ENCODE results near the gene NRP1. TPM values are rescaled to one million over a fixed set of nuclear protein-coding genes. Genes with fewer than 3 reads are reported as not detected.

The NRP1 gene
- total RNA-seq, 1 experiment from 2014 or later, result 555 TPM

- H3K9me3 ChIP-seq (ENCODE audit: low read length), result no peaks in the 10 kb centered on the region
These were observed 47.7 kb upstream of the NRP1 start for GRCh38 chr10:33382216-33382600.

GRCh38 chr10:33381451-33382215 is 47.2 kb upstream of the NRP1 start:
- H3K27me3 ChIP-seq (ENCODE audit: low read length), result no peaks in the 10 kb centered on the region
- H3K27ac ChIP-seq (ENCODE audit: low read length), result no peak overlapping the region
- no peak overlapping the region for H2AFZ ChIP-seq (ENCODE audit: low read length)
- H3K4me3 ChIP-seq (ENCODE audit: low read length), result no peak overlapping the region
- ChIA-PET POLR2A (ENCODE audit: unreplicated experiment) (no interaction called here), CTCF (interaction anchor here (0.9 kb wide), 1 partner anchor 593 kb away, joined by 3 read pairs; no protein-coding TSS in a partner anchor)
- H4K20me1 ChIP-seq (ENCODE audit: low read length), result no peaks in the 10 kb centered on the region
- H3K79me2 ChIP-seq (ENCODE audit: low read length), result no peaks in the 10 kb centered on the region
- H3K4me1 ChIP-seq (ENCODE audit: insufficient read depth, low read length), result peaks cover 18% of the 10 kb centered on the region
- no peaks in the 10 kb centered on the region for H3K9me3 ChIP-seq (ENCODE audit: low read length)
- DNase-seq, result no peak
- no peaks in the 10 kb centered on the region for H3K36me3 ChIP-seq (ENCODE audit: low read depth, low read length)
- no peak overlapping the region for H3K9ac ChIP-seq (ENCODE audit: low read length)
- BruUV-seq (replicated peaks), result no TSS peak
- intact Hi-C loops (cut with micrococcal nuclease), result no loop called here
- peaks cover 8% of the 10 kb centered on the region for H3F3A ChIP-seq (ENCODE audit: low read length, unreplicated experiment)
- no peak for TF ChIP-seq CTCF (conservative IDR thresholded peaks at IDR 0.05; ENCODE audit: low read depth, low read length)
- no peak for TF ChIP-seq EZH2 (IDR thresholded peaks at IDR 0.05; ENCODE audit: low read length, unreplicated experiment)
- no peak for TF ChIP-seq EZH2phosphoT487 (IDR thresholded peaks at IDR 0.05; ENCODE audit: borderline replicate concordance, low read length)
- no peak overlapping the region for H3K4me2 ChIP-seq (ENCODE audit: low read length)
- 0 out of 2 replicates have a peak, but pooled peaks cover 3% of the 10 kb centered on the region for H3K9me2 ChIP-seq (replicated peaks; ENCODE audit: low read length)
- ATAC-seq, result no peak

More at GRCh38 chr10:33382216-33382600, 47.7 kb upstream of the NRP1 start:
- Histone ChIP-seq H3K27ac (ENCODE audit: low read length) (no peak overlapping the region), H3K4me2 (ENCODE audit: low read length) (no peak overlapping the region), H3K9ac (ENCODE audit: low read length) (no peak overlapping the region), H3K36me3 (ENCODE audit: low read depth, low read length) (no peaks in the 10 kb centered on the region), H2AFZ (ENCODE audit: low read length) (no peak overlapping the region), H3K79me2 (ENCODE audit: low read length) (no peaks in the 10 kb centered on the region), H3K27me3 (ENCODE audit: low read length) (no peaks in the 10 kb centered on the region), H4K20me1 (ENCODE audit: low read length) (no peaks in the 10 kb centered on the region), H3F3A (ENCODE audit: low read length, unreplicated experiment) (peaks cover 4% of the 10 kb centered on the region), H3K4me3 (ENCODE audit: low read length) (no peak overlapping the region), H3K9me2 (replicated peaks; ENCODE audit: low read length) (0 out of 2 replicates have a peak, but pooled peaks cover 3% of the 10 kb centered on the region), H3K4me1 (ENCODE audit: insufficient read depth, low read length) (peaks cover 12% of the 10 kb centered on the region)
- CTCF ChIA-PET, result no interaction called here
- intact Hi-C loops (cut with micrococcal nuclease), result no loop called here
- DNase-seq (no peak), ATAC-seq (no peak)
- POLR2A ChIA-PET (ENCODE audit: unreplicated experiment), result no interaction called here
- no TSS peak for BruUV-seq (replicated peaks)
- TF ChIP-seq EZH2 (IDR thresholded peaks at IDR 0.05; ENCODE audit: low read length, unreplicated experiment), result no peak
- TF ChIP-seq EZH2phosphoT487 (IDR thresholded peaks at IDR 0.05; ENCODE audit: borderline replicate concordance, low read length), result no peak

GRCh38 chr10:33377658-33378025 is 43.2 kb upstream of the NRP1 start:
- no TSS peak for BruUV-seq (replicated peaks)
- Histone ChIP-seq H3K27ac (ENCODE audit: low read length) (peak overlapping the region; percentile 75), H3K9ac (ENCODE audit: low read length) (peak overlapping the region; percentile 32; the same call in 1 of the 2 replicates), H3K9me2 (replicated peaks; ENCODE audit: low read length) (0 out of 2 replicates have a peak, but pooled peaks cover 3% of the 10 kb centered on the region), H3F3A (ENCODE audit: low read length, unreplicated experiment) (peaks cover 8% of the 10 kb centered on the region), H3K9me3 (ENCODE audit: low read length) (0 out of 2 replicates have a peak, but pooled peaks cover 8% of the 10 kb centered on the region), H3K4me1 (ENCODE audit: insufficient read depth, low read length) (peaks cover 23% of the 10 kb centered on the region), H3K79me2 (ENCODE audit: low read length) (no peaks in the 10 kb centered on the region), H3K27me3 (ENCODE audit: low read length) (no peaks in the 10 kb centered on the region), H2AFZ (ENCODE audit: low read length) (peak overlapping the region; percentile 54), H3K4me2 (ENCODE audit: low read length) (peak overlapping the region; percentile 72), H3K4me3 (ENCODE audit: low read length) (peak overlapping the region; percentile 49), H3K36me3 (ENCODE audit: low read depth, low read length) (no peaks in the 10 kb centered on the region), H4K20me1 (ENCODE audit: low read length) (no peaks in the 10 kb centered on the region)
- intact Hi-C loops (cut with micrococcal nuclease), result loop anchor here (1.0 kb wide), 2 partner anchors 11 to 41 kb away; no protein-coding TSS in a partner anchor
- POLR2A ChIA-PET (ENCODE audit: unreplicated experiment), result interaction anchor here (0.6 kb wide), 1 partner anchor 161 kb away, joined by 4 read pairs; no protein-coding TSS in a partner anchor
- TF ChIP-seq EZH2phosphoT487 (IDR thresholded peaks at IDR 0.05; ENCODE audit: borderline replicate concordance, low read length), result no peak
- no peak for TF ChIP-seq EZH2 (IDR thresholded peaks at IDR 0.05; ENCODE audit: low read length, unreplicated experiment)
- TF ChIP-seq CTCF (conservative IDR thresholded peaks at IDR 0.05; ENCODE audit: low read depth, low read length), result no peak
- CTCF ChIA-PET, result no interaction called here
- peak; percentile 73 for DNase-seq
- peak; percentile 56 for ATAC-seq

Data from PC-3 (cell line).